NCI-H2196 (cell line): Measurements from ENCODE around the gene SNAI1.

Experiments
- DNase-seq: peaks from one replicate; lab custom pipeline; 2025; ENCODE audit not compliant: unreplicated experiment; lab: John Stamatoyannopoulos, UW

Gene SNAI1

DNA sequence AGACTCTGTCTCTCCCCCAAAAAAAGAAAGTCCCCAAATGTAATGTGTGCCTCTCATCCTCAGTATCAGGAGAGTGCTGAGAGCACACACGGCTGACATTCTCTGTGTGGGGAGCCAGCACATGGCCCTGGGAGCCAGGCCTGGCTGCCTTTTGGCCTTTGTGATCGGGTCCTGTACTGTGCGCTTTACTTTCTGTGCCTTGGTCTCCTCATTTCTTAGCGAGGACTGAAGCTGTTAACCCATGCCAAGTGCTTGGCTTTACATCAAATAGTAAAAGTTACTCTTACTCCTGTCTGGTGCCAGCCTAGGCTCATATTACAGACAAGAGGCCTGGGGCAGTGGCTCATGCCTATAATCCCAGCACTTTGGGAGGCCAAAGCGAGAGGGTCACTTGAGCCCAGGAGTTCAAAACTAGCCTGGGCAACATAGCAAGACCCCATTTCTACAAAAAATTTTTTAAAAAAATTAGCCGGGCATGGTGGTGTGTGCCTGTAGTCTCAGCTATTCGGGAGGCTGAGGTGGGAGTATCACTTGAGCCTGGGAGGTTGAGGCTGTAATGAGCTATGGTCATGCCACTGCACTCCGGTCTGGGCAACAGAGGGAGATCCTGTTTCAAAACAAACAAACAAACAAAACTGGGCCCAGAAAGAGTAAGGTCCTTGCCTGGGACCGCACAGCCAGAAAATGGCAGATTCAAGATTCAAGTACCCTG lies 50.3 kb downstream of the SNAI1 start:
- no peak for DNase-seq

- no peak for DNase-seq
Measured at GRCh38 chr20:50034567-50035180, 51.9 kb downstream of the SNAI1 start.

DNA sequence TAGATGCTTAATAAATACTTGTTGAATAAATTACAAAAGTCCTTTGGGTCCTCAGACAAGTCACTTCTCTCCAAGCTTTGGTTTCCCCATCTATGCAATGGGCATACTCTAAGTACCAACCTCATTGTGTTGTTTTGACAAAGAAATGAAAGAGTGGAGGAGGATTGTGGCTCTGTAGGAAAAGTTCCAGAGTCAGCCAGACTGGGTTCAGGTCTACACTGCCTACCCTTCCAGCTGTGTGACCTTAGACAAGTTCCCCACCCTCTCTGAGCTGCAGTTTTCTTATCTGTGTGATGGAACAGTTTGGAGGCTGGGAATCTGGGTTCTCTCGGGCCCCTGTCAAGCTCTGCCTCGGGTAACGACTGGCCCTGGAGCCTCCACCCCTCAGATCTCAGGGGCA lies 53.9 kb downstream of the SNAI1 start:
- DNase-seq: no peak

- no peak for DNase-seq
Measured at GRCh38 chr20:50037123-50037522, 54.3 kb downstream of the SNAI1 start.

- no peak for DNase-seq
Measured at GRCh38 chr20:50037575-50037974, 54.8 kb downstream of the SNAI1 start.

DNA sequence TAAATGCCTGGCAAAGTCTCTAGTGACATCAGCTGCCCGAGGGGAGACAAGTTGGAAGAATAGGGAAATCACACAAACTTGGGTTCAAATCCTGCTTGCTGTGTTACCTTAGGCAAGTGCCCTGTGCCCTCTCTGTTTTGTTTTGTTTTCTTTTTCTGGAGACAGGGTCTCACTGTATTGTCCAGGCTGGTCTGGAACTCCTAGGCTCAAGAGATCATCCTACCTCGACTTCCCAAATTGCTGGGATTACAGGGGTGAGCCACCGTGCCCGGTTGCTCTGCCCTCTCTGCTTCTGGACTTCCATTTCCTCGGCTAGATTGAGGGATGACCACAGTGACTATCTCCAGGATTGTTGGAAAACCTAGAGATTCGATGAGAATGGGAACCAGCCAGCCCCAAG lies 55.4 kb downstream of the SNAI1 start:
- DNase-seq: no peak
